GM12874 (cell line): ENCODE measurements around the gene MED16.

Experiments
- TF ChIP-seq, protein P1 (sequence below): IDR thresholded peaks from 2 replicates; pipeline ENCODE4 v1.5.1; 2011; ENCODE audit warnings: low read depth, mild to moderate bottlenecking, control low read depth, low read length, moderate library complexity; ENCODE audit not compliant: insufficient read depth

The MED16 gene

DNA sequence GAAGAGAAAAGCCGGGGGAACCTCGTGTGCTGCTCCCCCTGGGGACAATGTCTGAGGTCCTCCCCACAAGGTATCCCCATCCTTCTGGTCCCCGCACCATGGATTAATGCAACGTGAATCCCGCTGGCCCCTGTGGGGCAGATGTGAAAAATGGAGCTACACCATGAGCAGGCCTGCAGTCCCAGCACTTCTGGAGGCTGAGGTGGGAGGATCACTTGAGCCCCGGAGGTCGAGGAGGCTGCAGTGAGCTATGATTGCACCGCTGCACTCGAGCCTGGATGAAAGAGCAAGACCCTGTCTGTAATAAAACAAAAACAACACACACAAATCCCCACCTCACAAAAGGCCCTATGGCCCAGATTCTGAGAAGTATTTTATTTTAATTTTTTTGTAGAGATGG is 34.7 kb downstream of the MED16 start:
- TF ChIP-seq, protein P1, sequence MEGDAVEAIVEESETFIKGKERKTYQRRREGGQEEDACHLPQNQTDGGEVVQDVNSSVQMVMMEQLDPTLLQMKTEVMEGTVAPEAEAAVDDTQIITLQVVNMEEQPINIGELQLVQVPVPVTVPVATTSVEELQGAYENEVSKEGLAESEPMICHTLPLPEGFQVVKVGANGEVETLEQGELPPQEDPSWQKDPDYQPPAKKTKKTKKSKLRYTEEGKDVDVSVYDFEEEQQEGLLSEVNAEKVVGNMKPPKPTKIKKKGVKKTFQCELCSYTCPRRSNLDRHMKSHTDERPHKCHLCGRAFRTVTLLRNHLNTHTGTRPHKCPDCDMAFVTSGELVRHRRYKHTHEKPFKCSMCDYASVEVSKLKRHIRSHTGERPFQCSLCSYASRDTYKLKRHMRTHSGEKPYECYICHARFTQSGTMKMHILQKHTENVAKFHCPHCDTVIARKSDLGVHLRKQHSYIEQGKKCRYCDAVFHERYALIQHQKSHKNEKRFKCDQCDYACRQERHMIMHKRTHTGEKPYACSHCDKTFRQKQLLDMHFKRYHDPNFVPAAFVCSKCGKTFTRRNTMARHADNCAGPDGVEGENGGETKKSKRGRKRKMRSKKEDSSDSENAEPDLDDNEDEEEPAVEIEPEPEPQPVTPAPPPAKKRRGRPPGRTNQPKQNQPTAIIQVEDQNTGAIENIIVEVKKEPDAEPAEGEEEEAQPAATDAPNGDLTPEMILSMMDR: no peak

DNA sequence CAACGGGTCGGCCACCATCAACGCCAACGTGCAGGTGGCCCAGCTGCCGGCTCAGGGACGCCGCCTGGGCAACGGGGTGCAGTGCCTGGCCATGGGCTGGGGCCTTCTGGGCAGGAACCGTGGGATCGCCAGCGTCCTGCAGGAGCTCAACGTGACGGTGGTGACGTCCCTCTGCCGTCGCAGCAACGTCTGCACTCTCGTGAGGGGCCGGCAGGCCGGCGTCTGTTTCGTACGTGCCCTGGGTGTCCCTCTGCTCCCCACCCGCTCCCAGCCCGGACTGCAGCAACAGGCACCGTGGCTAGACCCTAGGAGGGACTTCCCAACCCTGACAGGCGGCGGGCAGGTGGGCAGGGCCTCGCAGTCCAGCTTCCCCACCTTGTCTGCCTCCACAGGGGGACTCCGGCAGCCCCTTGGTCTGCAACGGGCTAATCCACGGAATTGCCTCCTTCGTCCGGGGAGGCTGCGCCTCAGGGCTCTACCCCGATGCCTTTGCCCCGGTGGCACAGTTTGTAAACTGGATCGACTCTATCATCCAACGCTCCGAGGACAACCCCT is 37.3 kb downstream of the MED16 start:
- TF ChIP-seq, protein P1: no peak

DNA sequence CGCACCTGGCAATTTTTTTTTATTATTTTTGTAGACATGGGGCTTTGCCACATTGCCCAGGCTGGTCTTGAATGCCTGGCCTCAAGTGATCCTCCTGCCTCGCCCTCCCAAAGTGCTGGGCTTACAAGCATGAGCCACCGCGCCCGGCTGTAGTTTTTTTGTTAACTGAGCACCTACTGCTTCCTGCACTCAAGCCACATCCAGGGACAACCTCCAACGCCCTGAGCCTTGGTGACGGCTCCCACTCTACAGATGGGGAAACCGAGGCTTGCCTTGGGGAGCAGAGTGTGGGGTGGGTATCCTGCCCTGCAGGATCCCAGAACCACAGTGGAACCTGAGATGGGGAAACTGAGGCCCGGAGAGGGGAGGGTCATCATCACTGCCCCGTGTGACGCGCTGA is 37.8 kb downstream of the MED16 start:
- TF ChIP-seq, protein P1: no peak

DNA sequence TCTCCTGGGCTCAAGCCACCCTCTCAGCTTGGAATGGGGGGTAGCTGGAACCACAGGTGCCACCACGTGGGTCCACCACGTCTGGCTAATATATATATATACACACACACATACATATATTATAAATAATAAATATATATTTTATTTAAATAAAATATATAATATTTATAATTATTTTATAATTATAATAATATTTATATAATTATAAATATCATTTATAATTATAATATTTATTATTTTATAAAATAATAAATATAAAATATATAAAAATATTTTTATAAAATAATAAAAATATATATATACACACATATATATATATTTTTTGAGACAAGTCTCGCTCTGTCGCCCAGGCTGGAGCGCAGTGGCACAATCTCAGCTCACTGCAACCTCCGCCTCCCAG is 38.4 kb downstream of the MED16 start:
- TF ChIP-seq, protein P1: no peak

DNA sequence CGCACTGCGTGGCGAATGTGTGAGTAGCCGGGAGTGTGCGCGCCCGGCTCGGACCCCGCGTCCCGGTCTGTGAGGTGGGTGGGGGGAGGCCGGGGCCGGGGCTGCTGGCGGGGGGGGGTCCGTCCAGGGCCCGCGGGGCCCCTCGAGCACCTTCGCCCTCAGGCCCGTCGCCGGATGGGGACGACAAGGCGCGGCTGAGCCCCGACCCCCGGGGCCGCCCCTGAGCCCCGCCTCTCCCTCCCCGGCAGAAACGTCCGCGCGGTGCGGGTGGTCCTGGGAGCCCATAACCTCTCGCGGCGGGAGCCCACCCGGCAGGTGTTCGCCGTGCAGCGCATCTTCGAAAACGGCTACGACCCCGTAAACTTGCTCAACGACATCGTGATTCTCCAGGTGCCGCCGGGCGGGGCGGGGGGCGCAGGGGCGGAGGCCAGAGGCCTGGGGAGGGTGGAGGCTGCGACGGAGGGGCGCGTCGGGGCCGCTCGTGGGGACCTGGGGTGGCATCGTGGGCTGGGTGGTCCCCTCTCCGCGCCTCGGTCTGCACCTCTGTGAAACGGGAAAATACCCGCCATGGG is 39.9 kb downstream of the MED16 start:
- TF ChIP-seq, protein P1: no peak

DNA sequence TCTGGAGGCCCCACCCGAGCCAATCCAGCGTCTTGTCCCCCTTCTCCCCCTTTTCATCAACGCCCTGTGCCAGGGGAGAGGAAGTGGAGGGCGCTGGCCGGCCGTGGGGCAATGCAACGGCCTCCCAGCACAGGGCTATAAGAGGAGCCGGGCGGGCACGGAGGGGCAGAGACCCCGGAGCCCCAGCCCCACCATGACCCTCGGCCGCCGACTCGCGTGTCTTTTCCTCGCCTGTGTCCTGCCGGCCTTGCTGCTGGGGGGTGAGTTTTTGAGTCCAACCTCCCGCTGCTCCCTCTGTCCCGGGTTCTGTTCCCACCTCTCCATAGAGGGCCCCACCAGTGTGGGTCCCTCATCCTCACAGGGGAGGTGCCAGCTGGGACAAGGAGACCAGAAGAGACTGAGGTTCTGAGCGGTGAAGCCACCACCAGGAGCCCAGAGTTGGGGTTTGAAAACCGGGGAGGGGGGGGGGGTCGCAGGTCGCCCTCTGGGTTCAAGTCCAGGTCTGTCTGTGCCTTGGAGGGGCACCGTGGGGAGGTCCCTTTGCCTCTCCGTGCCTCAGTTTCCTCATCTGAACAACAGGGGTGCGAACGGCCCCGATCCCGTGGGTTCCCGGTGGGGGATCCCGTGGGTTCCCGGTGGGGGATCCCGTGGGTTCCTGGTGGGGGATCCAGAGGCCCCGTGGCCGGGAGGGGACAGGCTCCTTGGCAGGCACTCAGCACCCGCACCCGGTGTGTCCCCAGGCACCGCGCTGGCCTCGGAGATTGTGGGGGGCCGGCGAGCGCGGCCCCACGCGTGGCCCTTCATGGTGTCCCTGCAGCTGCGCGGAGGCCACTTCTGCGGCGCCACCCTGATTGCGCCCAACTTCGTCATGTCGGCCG is 40.6 kb downstream of the MED16 start, which contains the start of gene ELANE:
Gene ELANE (plus strand): TSS at position 168 of the 878 bp plus-strand sequence. CDS start 26 bp downstream, at position 194.
- TF ChIP-seq, protein P1: no peak

DNA sequence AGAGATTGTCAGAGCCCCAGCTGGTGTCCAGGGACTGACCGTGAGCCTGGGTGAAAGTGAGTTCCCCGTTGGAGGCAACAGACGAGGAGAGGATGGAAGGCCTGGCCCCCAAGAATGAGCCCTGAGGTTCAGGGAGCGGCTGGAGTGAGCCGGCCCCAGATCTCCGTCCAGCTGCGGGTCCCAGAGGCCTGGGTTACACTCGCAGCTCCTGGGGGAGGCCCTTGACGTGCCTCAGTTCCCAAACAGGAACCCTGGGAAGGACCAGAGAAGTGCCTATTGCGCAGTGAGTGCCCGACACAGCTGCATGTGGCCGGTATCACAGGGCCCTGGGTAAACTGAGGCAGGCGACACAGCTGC is 42.0 kb downstream of the MED16 start:
- TF ChIP-seq, protein P1: no peak
